Thyroid gland (tissue), 4 donors: ENCODE results near the gene PTCH1.

Experiments
- CTCF ChIP-seq, 6 experiments: fragments of 200-600 bp in 3 of 6; fragments of 450-650 bp in 3 of 6; sonication (generic) in 3 of 6; IDR thresholded peaks; one replicate each; pipeline ENCODE4 v1.5.1; 2016 to 2019; ENCODE audit warnings: antibody characterized with exemption in 6 of 6, mild to moderate bottlenecking in 2 of 6, inconsistent platforms in 1 of 6, moderate library complexity in 1 of 6
- POLR2A ChIP-seq, 2 donors: fragments of 450-650 bp; IDR thresholded peaks; one replicate each; pipeline ENCODE4 v1.6.1; 2017; ENCODE audit warnings: antibody characterized with exemption in 2 of 2, mild to moderate bottlenecking in 2 of 2, moderate library complexity in 1 of 2

- TF ChIP-seq CTCF (IDR thresholded peaks at IDR 0.05) = no peak
- TF ChIP-seq POLR2A (IDR thresholded peaks at IDR 0.05) = no peak
These were observed 59.0 kb downstream of the PTCH1 start for GRCh38 chr9:95457769-95458168.
